ENCODE data around the gene SGCA. TPM values are rescaled to one million over a fixed set of nuclear protein-coding genes. Genes with fewer than 3 reads are reported as not detected.
A peak's percentile ranks its signal among the peaks of the same experiment; 100 is the strongest.

The SGCA gene
- total RNA-seq, 4 donors from 2014 or later: 1.9 to 15.1 (median 6.9) TPM

GRCh38 chr17:50199211-50199802, 33.5 kb downstream of the SGCA start:
- WGBS, 2 donors: 13 to 29% methylated on average over 6 to 11 of the region's 41 CpGs
- Histone ChIP-seq H3K36me3 (peaks cover 0 to 36% (median 0%) of the 10 kb centered on the region in 3 donors), H3K27ac (peak overlapping the region; percentile 71 to 91 (median 82)), H3K4me1 (peaks cover 24 to 93% (median 26%) of the 10 kb centered on the region in 3 donors), H3K4me3 (peak overlapping the region; percentile 26 to 74 (median 54)), H3K27me3 (peaks cover 0 to 54% (median 0%) of the 10 kb centered on the region in 4 donors), H3K9me3 (no peaks in the 10 kb centered on the region)
- DNase-seq: no peak
- TF ChIP-seq POLR2A (IDR thresholded peaks at IDR 0.05): no peak
- TF ChIP-seq, protein P1, sequence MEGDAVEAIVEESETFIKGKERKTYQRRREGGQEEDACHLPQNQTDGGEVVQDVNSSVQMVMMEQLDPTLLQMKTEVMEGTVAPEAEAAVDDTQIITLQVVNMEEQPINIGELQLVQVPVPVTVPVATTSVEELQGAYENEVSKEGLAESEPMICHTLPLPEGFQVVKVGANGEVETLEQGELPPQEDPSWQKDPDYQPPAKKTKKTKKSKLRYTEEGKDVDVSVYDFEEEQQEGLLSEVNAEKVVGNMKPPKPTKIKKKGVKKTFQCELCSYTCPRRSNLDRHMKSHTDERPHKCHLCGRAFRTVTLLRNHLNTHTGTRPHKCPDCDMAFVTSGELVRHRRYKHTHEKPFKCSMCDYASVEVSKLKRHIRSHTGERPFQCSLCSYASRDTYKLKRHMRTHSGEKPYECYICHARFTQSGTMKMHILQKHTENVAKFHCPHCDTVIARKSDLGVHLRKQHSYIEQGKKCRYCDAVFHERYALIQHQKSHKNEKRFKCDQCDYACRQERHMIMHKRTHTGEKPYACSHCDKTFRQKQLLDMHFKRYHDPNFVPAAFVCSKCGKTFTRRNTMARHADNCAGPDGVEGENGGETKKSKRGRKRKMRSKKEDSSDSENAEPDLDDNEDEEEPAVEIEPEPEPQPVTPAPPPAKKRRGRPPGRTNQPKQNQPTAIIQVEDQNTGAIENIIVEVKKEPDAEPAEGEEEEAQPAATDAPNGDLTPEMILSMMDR (IDR thresholded peaks at IDR 0.05): no peak
- intact Hi-C loops (cut with DNase I): no loop called here

- peaks cover 0 to 30% (median 0%) of the 10 kb centered on the region in 3 donors for H3K36me3 ChIP-seq
- H3K27me3 ChIP-seq: peaks cover 0 to 60% (median 0%) of the 10 kb centered on the region in 4 donors
- peak; percentile 41 for DNase-seq
- intact Hi-C loops (cut with DNase I): loop anchor here (5.0 kb wide), 2 partner anchors 72 to 97 kb away; partner anchors contain the start of gene TMEM92
- peaks cover 24 to 98% (median 26%) of the 10 kb centered on the region in 3 donors for H3K4me1 ChIP-seq
- H3K4me3 ChIP-seq: peak overlapping the region; percentile 26 to 74 (median 54)
- WGBS, 2 donors: 1 to 3% methylated on average over 24 to 26 of the region's 36 CpGs
- TF ChIP-seq, protein P1 (IDR thresholded peaks at IDR 0.05): peak in 1 of 6 experiments; percentile 3
- peak in 1 of 4 donors; percentile 24 for TF ChIP-seq POLR2A (IDR thresholded peaks at IDR 0.05)
- no peaks in the 10 kb centered on the region for H3K9me3 ChIP-seq
- H3K27ac ChIP-seq: peak overlapping the region; percentile 71 to 91 (median 82)
Measured at GRCh38 chr17:50199803-50200456, 34.1 kb downstream of the SGCA start.

GRCh38 chr17:50200457-50201275, 34.9 kb downstream of the SGCA start:
- TF ChIP-seq, protein P1 (IDR thresholded peaks at IDR 0.05): peak; percentile 96 to 100 (median 100)
- no peak for TF ChIP-seq POLR2A (IDR thresholded peaks at IDR 0.05)
- Histone ChIP-seq H3K4me3 (peak overlapping the region; percentile 26 to 74 (median 54)), H3K4me1 (peaks cover 24 to 98% (median 26%) of the 10 kb centered on the region in 3 donors), H3K9me3 (no peaks in the 10 kb centered on the region), H3K36me3 (peaks cover 0 to 23% (median 0%) of the 10 kb centered on the region in 3 donors), H3K27ac (peak overlapping the region; percentile 71 to 91 (median 82)), H3K27me3 (peaks cover 0 to 67% (median 0%) of the 10 kb centered on the region in 4 donors)
- intact Hi-C loops (cut with DNase I): loop anchor here (5.0 kb wide), 2 partner anchors 72 to 97 kb away; partner anchors contain the start of gene TMEM92
- no peak for DNase-seq
- 0 to 2% methylated on average over 24 to 38 of the region's 55 CpGs for WGBS, 2 donors

DNA sequence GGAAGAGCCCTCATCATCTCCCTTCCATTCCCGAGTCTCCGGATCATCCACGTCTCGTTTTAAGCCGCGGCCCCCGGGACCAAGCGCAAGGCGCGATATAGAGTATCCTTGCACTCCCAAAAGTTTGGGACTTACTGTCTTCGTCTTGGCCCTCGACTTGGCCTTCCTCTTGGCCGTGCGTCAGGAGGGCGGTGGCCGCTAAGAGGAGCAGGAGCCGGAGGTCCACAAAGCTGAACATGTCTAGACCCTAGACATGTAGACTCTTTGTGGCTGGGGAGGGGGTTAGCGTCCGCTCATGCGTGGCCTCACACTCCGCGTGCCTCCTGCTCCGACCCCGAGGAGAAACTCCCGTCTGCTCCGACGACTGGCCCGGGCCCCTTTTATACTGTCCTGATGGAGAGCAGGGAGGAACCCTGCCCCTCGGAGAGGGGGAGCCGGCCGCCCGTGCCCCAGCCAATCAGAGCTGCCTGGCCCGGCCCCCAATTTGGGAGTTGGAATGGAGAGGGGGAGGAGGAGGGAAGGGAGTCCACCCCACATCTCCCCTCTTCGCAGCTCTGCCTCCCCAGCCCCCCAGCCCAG, 35.6 kb downstream of the SGCA start, which contains the start of gene COL1A1:
TSS of gene COL1A1 (minus strand) at position 356 of the 579 bp plus-strand sequence. CDS start at position 238, 118 bp downstream.
- H3K27me3 ChIP-seq: peaks cover 0 to 74% (median 0%) of the 10 kb centered on the region in 4 donors
- WGBS, 2 donors: 4% methylated on average over 10 of the region's 34 CpGs; no CpG with 5 or more reads in 1 of the 2 donors
- H3K4me1 ChIP-seq: peaks cover 24 to 98% (median 26%) of the 10 kb centered on the region in 3 donors
- peaks cover 0 to 16% (median 0%) of the 10 kb centered on the region in 3 donors for H3K36me3 ChIP-seq
- TF ChIP-seq POLR2A (IDR thresholded peaks at IDR 0.05): peak in 2 of 4 donors; percentile 75 to 92
- TF ChIP-seq, protein P1 (IDR thresholded peaks at IDR 0.05): no peak
- DNase-seq: no peak
- intact Hi-C loops (cut with DNase I): loop anchor here (5.0 kb wide), 2 partner anchors 71 to 96 kb away; partner anchors contain the start of gene TMEM92
- no peaks in the 10 kb centered on the region for H3K9me3 ChIP-seq
- peak within 1 kb of the TSS; percentile 26 to 74 (median 54) for H3K4me3 ChIP-seq
- H3K27ac ChIP-seq: peak within 1 kb of the TSS; percentile 71 to 91 (median 82)

Data from esophagus squamous epithelium (tissue), 5 donors.